Endothelial cell of umbilical vein (primary cell): ENCODE measurements around the gene PRSS56. TPM values are rescaled to one million over a fixed set of nuclear protein-coding genes. Genes with fewer than 3 reads are reported as not detected.

ENCODE experiments used
- BruUV-seq: library from RNA; stranded (reverse); fragments of 400-500 nt; replicated peaks from 2 replicates; lab custom pipeline; 2021; lab: Mats Ljungman, UMichigan
- CTCF ChIA-PET: fragments of 300-600, 350-600 bp; sonication (Branson Sonifier 250); formaldehyde crosslinking; loops from one replicate; lab custom pipeline; 2021; ENCODE audit warnings: antibody characterized with exemption, inconsistent platforms; lab: Charles Lee
- POLR2A ChIA-PET: fragments of 300-600, 350-600 bp; sonication (Branson Sonifier 250); formaldehyde crosslinking; loops from one replicate; lab custom pipeline; 2021; ENCODE audit warnings: antibody characterized with exemption, inconsistent platforms; lab: Charles Lee
- DNase-seq: peaks from one replicate; pipeline ENCODE4 v3.0.0-alpha.2; 2011; ENCODE audit warnings: low read depth, low spot score
- FAIRE-seq: peaks from 2 replicates; lab custom pipeline; 2011; peaks lifted over from hg19 to GRCh38; lab: Jason Lieb, UNC
- H2AFZ ChIP-seq: 2 replicates; pipeline ENCODE4 v1.6.0; 2012; ENCODE audit warnings: low read depth, low read length, control low read depth, inconsistent platforms
- H3K27ac ChIP-seq: 2 replicates; pipeline ENCODE4 v1.5.1; 2011; ENCODE audit warnings: low read depth, mild to moderate bottlenecking, control low read depth, low read length, moderate library complexity; ENCODE audit not compliant: insufficient read depth
- H3K27me3 ChIP-seq, 2 experiments: 2 replicates each; pipeline versions ENCODE4 v1.6.0 to v1.6.1; 2011; ENCODE audit warnings: low read length in 2 of 2, mixed read lengths in 1 of 2; ENCODE audit not compliant: control insufficient read depth in 2 of 2, insufficient read depth in 2 of 2
- H3K36me3 ChIP-seq, 2 experiments: 2 replicates in 1 of 2; 3 replicates in 1 of 2; pipeline ENCODE4 v1.5.1; 2011; ENCODE audit warnings: low read length in 2 of 2, mild to moderate bottlenecking in 1 of 2, moderate library complexity in 1 of 2; ENCODE audit not compliant: control insufficient read depth in 2 of 2, insufficient read depth in 2 of 2; ENCODE audit errors: extremely low read depth in 1 of 2
- H3K4me1 ChIP-seq: 3 replicates; pipeline ENCODE4 v1.5.1; 2011; ENCODE audit warnings: mild to moderate bottlenecking, low read length; ENCODE audit not compliant: control insufficient read depth, insufficient read depth; ENCODE audit errors: extremely low read depth
- H3K4me2 ChIP-seq: 2 replicates; pipeline ENCODE4 v1.6.1; 2011; ENCODE audit warnings: low read length, control low read depth, mixed read lengths; ENCODE audit not compliant: insufficient read depth
- H3K4me3 ChIP-seq, 3 experiments: fragments of 200-600 bp in 1 of 3; sonication (generic), shearing (Covaris generic) in 1 of 3; replicated peaks in 1 of 3; 2 replicates each; pipeline ENCODE4 v1.5.1; 2011 to 2016; ENCODE audit warnings: control low read depth in 3 of 3, low read length in 3 of 3, mild to moderate bottlenecking in 2 of 3, inconsistent platforms in 1 of 3, low read depth in 1 of 3, moderate library complexity in 1 of 3; ENCODE audit not compliant: insufficient read depth in 1 of 3
- H3K79me2 ChIP-seq: 2 replicates; pipeline ENCODE4 v1.6.0; 2012; ENCODE audit warnings: low read length, inconsistent platforms; ENCODE audit not compliant: control insufficient read depth, insufficient read depth
- H3K9ac ChIP-seq: replicated peaks from 2 replicates; pipeline ENCODE3; 2011; ENCODE audit warnings: low read length, control low read depth; ENCODE audit not compliant: insufficient read depth; ENCODE audit errors: extremely low read depth
- H3K9me1 ChIP-seq: replicated peaks from 3 replicates; pipeline ENCODE4 v1.6.0; 2011; ENCODE audit warnings: mild to moderate bottlenecking, low read length; ENCODE audit not compliant: control insufficient read depth, insufficient read depth; ENCODE audit errors: extremely low read depth
- H3K9me3 ChIP-seq: replicated peaks from 2 replicates; pipeline ENCODE4 v1.5.1; 2012; ENCODE audit warnings: low read length, inconsistent platforms; ENCODE audit not compliant: control insufficient read depth, insufficient read depth
- H4K20me1 ChIP-seq: replicated peaks from 2 replicates; pipeline ENCODE3; 2011; ENCODE audit warnings: mild to moderate bottlenecking, low read length; ENCODE audit not compliant: control insufficient read depth, insufficient read depth; ENCODE audit errors: extremely low read depth
- EZH2 ChIP-seq: IDR thresholded peaks from 2 replicates; pipeline ENCODE4 v1.6.1; 2012; ENCODE audit warnings: borderline replicate concordance, low read depth, mild to moderate bottlenecking, moderate library complexity, low read length, inconsistent platforms; ENCODE audit not compliant: severe bottlenecking
- FOS ChIP-seq: IDR thresholded peaks from 2 replicates; pipeline ENCODE4 v1.6.1; 2011; ENCODE audit warnings: mild to moderate bottlenecking, low read length, moderate library complexity, borderline replicate concordance; ENCODE audit not compliant: insufficient read depth
- GATA2 ChIP-seq: IDR thresholded peaks from 2 replicates; pipeline ENCODE4 v1.7.0; 2011; ENCODE audit warnings: low read depth, mild to moderate bottlenecking, moderate library complexity, mixed read lengths, low read length; ENCODE audit not compliant: insufficient read length, insufficient read depth
- JUN ChIP-seq: IDR thresholded peaks from 2 replicates; pipeline ENCODE4 v1.6.1; 2011; ENCODE audit warnings: borderline replicate concordance, low read depth; ENCODE audit not compliant: insufficient read length, insufficient read depth
- MYC ChIP-seq: IDR thresholded peaks from one replicate; pipeline ENCODE4 v1.6.1; 2011; ENCODE audit warnings: mild to moderate bottlenecking, low read depth, low read length
- POLR2A ChIP-seq: IDR thresholded peaks from 2 replicates; pipeline ENCODE4 v1.6.1; 2012; ENCODE audit warnings: low read depth, mild to moderate bottlenecking, control low read depth, low read length
- POLR2AphosphoS5 ChIP-seq: IDR thresholded peaks from 2 replicates; pipeline ENCODE4 v1.6.1; 2012; ENCODE audit warnings: low read depth, mild to moderate bottlenecking, control low read depth, low read length, moderate library complexity; ENCODE audit not compliant: insufficient read depth
- dilution Hi-C: fragments of 300-500 bp; cut with MboI; formaldehyde crosslinking; loops from one replicate; pipeline ENCODE4 v1.15.0; 2019; ENCODE audit warnings: low sequenced_read_pairs; ENCODE audit not compliant: extremely low pct_ligation_motif_present
- intact Hi-C: fragments of 100-400 bp; cut with micrococcal nuclease; formaldehyde crosslinking; loops from one replicate; pipeline ENCODE4 v1.10.0; 2022
- polyA plus RNA-seq, 4 experiments: library from polyadenylated mRNA; depleted of rRNA in 3 of 4; stranded (reverse) in 3 of 4; unstranded in 1 of 4; fragments of >200 nt; gene quantifications; 2 replicates each; pipeline versions ENCODE4 v1.2.1 to v1.2.3, GENCODE V29; 2011 to 2012; ENCODE audit warnings: missing spikeins in 1 of 4
- total RNA-seq: library from RNA; stranded (reverse); gene quantifications from 2 replicates; pipeline ENCODE4 v1.2.3, GENCODE V29; 2021
- TF ChIP-seq, protein P1 (sequence below): IDR thresholded peaks from 2 replicates; pipeline ENCODE4 v1.6.1; 2011; ENCODE audit not compliant: insufficient read depth, insufficient read length
- TF ChIP-seq, protein P2 (sequence below), 2 donors: IDR thresholded peaks; 1 replicate in 1 of 2; 2 replicates in 1 of 2; pipeline ENCODE4 v1.5.1; 2011; ENCODE audit warnings: low read length in 2 of 2, mild to moderate bottlenecking in 2 of 2, moderate library complexity in 2 of 2, control low read depth in 1 of 2, inconsistent platforms in 1 of 2, low read depth in 1 of 2; ENCODE audit not compliant: insufficient read depth in 1 of 2; ENCODE audit errors: extremely low read depth in 1 of 2

The PRSS56 gene
- total and polyA plus RNA-seq, 2 donors (not counting 3 experiments of a cell fraction or from before 2014, with no cell fraction given), result not detected

GRCh38 chr2:232520489-232520888 is 301 bp downstream of the PRSS56 start:
- intact Hi-C loops, result loop anchor here (5.0 kb wide), 1 partner anchor 613 kb away; no protein-coding TSS in a partner anchor
- Histone ChIP-seq H3K9ac (no peak overlapping the region), H4K20me1 (no peaks in the 10 kb centered on the region), H3K9me3 (no peaks in the 10 kb centered on the region), H3K4me3 (no peak overlapping the region), H3K4me1 (no peaks in the 10 kb centered on the region), H3K4me2 (no peak overlapping the region), H3K36me3 (no peaks in the 10 kb centered on the region), H3K27me3 (peaks cover 21 to 31% of the 10 kb centered on the region in 2 experiments), H3K27ac (no peak overlapping the region), H3K9me1 (no peaks in the 10 kb centered on the region), H3K79me2 (no peaks in the 10 kb centered on the region), H2AFZ (no peak overlapping the region)
- CTCF ChIA-PET, result interaction anchor here (1.3 to 4.6 kb wide), 3 partner anchors 73 to 619 kb away, joined by 9 to 44 read pairs (median 9); no protein-coding TSS in a partner anchor
- POLR2A ChIA-PET, result no interaction called here
- no peak for TF ChIP-seq EZH2
- TF ChIP-seq POLR2A, result no peak
- no peak for TF ChIP-seq JUN
- no peak for TF ChIP-seq MYC
- TF ChIP-seq POLR2AphosphoS5, result no peak
- DNase-seq (no peak), FAIRE-seq (no peak)
- dilution Hi-C loops, result no loop called here
- BruUV-seq, result no TSS peak

DNA sequence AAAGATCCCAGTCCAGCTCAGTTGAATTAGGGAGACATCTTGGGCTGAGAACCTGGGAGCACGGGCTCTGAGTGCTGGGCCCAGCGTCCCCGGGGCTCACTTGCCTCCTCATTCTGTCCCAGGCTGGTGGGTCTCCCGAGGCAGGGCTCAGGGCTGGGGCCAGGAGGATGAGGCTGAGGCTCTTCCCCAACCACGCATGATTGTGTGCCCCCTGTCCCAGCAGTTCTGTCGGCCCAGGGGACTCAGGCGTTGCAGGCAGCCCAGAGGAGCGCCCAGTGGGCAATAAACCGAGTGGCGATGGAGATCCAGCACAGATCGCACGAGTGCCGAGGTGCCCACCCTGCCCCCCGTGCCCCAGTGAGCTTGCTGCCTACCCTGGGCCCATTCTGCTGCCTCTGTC is 910 bp downstream of the PRSS56 start:
- no peak for FAIRE-seq

More for the DNA sequence above, 910 bp downstream of the PRSS56 start:
- ChIA-PET POLR2A (no interaction called here), CTCF (interaction anchor here (1.3 to 4.6 kb wide), 4 partner anchors 70 to 620 kb away, joined by 3 to 44 read pairs (median 9); no protein-coding TSS in a partner anchor)
- no peaks in the 10 kb centered on the region for H3K79me2 ChIP-seq
- H3K4me2 ChIP-seq, result no peak overlapping the region
- no peak overlapping the region for H3K9ac ChIP-seq
- H3K4me3 ChIP-seq, result no peak overlapping the region
- no peaks in the 10 kb centered on the region for H3K9me3 ChIP-seq
- no peaks in the 10 kb centered on the region for H3K4me1 ChIP-seq
- H2AFZ ChIP-seq, result no peak overlapping the region
- H4K20me1 ChIP-seq, result no peaks in the 10 kb centered on the region
- no peak for DNase-seq
- no peaks in the 10 kb centered on the region for H3K9me1 ChIP-seq
- TF ChIP-seq POLR2A, result no peak
- TF ChIP-seq GATA2, result no peak
- TF ChIP-seq, protein P1, sequence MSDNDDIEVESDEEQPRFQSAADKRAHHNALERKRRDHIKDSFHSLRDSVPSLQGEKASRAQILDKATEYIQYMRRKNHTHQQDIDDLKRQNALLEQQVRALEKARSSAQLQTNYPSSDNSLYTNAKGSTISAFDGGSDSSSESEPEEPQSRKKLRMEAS, result no peak
- no peak for TF ChIP-seq POLR2AphosphoS5
- TF ChIP-seq FOS, result no peak
- no peak for TF ChIP-seq EZH2
- TF ChIP-seq, protein P2, sequence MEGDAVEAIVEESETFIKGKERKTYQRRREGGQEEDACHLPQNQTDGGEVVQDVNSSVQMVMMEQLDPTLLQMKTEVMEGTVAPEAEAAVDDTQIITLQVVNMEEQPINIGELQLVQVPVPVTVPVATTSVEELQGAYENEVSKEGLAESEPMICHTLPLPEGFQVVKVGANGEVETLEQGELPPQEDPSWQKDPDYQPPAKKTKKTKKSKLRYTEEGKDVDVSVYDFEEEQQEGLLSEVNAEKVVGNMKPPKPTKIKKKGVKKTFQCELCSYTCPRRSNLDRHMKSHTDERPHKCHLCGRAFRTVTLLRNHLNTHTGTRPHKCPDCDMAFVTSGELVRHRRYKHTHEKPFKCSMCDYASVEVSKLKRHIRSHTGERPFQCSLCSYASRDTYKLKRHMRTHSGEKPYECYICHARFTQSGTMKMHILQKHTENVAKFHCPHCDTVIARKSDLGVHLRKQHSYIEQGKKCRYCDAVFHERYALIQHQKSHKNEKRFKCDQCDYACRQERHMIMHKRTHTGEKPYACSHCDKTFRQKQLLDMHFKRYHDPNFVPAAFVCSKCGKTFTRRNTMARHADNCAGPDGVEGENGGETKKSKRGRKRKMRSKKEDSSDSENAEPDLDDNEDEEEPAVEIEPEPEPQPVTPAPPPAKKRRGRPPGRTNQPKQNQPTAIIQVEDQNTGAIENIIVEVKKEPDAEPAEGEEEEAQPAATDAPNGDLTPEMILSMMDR (IDR thresholded peaks at IDR 0.05; ENCODE audit: extremely low read depth in 1 of 2, insufficient read depth in 1 of 2, low read depth in 1 of 2, low read length in 2 of 2), result no peak
- TF ChIP-seq MYC, result no peak
- no peak for TF ChIP-seq JUN
- intact Hi-C loops, result loop anchor here (5.0 kb wide), 1 partner anchor 614 kb away; no protein-coding TSS in a partner anchor
- peaks cover 21 to 31% of the 10 kb centered on the region in 2 experiments for H3K27me3 ChIP-seq
- dilution Hi-C loops, result no loop called here
- no TSS peak for BruUV-seq
- H3K36me3 ChIP-seq, result no peaks in the 10 kb centered on the region
- no peak overlapping the region for H3K27ac ChIP-seq
